NCI-H510A treated with DMSO at 0.1 percent for 48 hours (cell line): Measurements from ENCODE around the gene LGI2.
"Not testable (repeated sequence)": the region's sequence is repeated elsewhere in the genome, so short reads cannot be mapped to it uniquely, and the experiment has no call there.

Source experiments
- DNase-seq: peaks from one replicate; lab custom pipeline; 2025; lab: John Stamatoyannopoulos, UW

The LGI2 gene, protein sequence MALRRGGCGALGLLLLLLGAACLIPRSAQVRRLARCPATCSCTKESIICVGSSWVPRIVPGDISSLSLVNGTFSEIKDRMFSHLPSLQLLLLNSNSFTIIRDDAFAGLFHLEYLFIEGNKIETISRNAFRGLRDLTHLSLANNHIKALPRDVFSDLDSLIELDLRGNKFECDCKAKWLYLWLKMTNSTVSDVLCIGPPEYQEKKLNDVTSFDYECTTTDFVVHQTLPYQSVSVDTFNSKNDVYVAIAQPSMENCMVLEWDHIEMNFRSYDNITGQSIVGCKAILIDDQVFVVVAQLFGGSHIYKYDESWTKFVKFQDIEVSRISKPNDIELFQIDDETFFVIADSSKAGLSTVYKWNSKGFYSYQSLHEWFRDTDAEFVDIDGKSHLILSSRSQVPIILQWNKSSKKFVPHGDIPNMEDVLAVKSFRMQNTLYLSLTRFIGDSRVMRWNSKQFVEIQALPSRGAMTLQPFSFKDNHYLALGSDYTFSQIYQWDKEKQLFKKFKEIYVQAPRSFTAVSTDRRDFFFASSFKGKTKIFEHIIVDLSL

DNA sequence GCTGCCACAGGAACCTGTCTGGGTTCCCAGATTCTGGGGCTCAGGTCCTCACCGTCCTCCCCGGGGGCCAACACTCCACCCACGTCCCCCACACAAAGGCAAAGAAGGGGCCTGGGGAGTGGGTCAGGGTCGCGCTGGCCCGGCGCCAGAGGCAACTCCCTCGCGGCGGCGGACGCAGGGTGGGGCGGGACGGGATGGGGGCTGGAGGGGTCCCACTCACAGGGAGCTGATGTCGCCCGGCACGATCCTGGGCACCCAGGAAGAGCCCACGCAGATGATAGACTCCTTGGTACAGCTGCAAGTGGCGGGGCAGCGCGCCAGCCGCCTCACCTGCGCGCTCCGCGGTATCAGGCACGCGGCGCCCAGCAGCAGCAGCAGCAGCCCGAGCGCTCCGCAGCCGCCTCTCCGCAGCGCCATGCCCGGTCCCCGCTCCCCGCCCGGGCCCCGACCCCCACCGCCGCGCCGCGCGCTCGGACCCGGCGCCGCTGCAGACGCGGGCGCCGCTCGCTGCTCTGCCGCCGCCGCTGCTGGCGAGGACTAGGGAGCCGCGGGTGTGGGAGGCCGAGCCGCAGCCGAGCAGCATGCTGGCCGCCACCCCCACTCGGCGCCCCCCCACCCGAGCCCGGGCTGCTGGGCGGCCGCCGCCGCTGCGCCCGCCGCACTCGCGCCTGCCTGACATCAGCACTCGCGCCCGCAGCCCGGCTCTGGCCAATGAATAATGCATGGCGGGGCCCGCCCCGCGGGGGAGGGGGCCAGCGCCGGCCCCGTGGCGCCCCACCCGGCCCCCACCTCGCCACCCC is at the start of gene LGI2:
TSS of gene LGI2 (minus strand) at position 670 of the 800 bp plus-strand sequence. CDS start at position 417, 253 bp downstream.
- DNase-seq: peak; percentile 5

DNA sequence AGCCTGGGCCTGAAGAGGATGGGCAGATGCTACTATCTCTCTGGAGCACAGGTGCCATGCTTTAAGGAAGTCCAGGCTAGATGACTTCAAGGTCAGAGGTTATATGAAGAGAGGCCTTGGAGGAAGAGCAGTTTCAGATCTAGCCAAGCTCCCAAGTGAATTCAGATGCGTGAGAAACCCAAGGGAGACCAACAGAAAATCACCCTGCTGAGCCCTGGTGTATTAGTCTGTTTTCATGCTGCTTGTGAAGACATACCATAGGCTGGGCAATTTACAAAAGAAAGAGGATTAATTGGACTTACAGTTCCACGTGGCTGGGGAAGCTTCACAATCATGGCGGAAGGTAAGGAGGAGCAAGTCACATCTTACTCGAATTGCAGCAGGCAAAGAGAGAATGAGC is 47.8 kb upstream of the LGI2 start:
- no peak for DNase-seq

GRCh38 chr4:25076625-25077398 is 46.1 kb upstream of the LGI2 start:
- DNase-seq: no peak

DNA sequence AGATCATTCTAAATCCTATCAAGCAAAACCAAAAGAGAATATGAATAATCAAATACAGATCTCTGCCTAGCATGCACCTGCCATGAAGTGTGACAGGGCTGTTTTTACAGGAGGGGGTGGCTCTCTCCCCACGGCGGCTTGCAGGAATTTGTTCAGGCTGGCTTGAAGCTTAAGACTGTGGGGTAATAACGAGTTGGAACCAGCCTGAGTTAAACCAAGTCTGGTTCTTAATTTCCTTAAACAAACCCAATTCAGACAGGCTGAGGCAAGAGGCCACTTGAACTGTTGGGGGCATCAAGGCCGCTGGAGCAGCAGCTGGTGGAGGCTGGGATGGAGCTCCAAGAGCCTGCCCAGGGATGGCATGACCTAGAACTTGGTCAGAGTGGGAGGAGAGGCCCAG is 45.1 kb upstream of the LGI2 start:
- no peak for DNase-seq

- DNase-seq: no peak
Measured at GRCh38 chr4:25075129-25075528, 44.4 kb upstream of the LGI2 start.

- DNase-seq: no peak
Measured at GRCh38 chr4:25070545-25070944, 39.8 kb upstream of the LGI2 start.

- DNase-seq: peak; percentile 60
Measured at GRCh38 chr4:25069014-25069413, 38.3 kb upstream of the LGI2 start.

DNA sequence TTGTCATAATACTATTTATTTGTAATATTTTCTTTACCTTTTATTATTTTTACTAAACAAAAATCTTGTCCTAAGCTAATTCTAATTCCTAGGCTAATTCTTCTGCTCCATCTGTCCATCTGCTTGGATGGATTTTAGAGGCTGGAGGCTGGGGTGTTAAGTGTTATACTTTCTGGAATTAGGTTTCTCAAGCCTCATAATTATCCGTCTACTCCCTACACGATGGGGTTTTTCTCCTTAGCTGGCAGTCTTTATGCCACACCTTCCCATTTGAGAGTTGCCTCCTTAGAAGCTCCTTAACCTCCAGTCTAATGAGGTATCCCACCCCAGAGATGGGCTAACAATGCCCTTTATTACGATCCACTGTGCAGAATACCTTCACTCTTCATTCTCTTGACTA is 37.6 kb upstream of the LGI2 start:
- DNase-seq: no peak

- DNase-seq: no peak
Measured at GRCh38 chr4:25065932-25066590, 35.3 kb upstream of the LGI2 start.

- peak; percentile 71 for DNase-seq
Measured at GRCh38 chr4:25065431-25065858, 34.7 kb upstream of the LGI2 start.

DNA sequence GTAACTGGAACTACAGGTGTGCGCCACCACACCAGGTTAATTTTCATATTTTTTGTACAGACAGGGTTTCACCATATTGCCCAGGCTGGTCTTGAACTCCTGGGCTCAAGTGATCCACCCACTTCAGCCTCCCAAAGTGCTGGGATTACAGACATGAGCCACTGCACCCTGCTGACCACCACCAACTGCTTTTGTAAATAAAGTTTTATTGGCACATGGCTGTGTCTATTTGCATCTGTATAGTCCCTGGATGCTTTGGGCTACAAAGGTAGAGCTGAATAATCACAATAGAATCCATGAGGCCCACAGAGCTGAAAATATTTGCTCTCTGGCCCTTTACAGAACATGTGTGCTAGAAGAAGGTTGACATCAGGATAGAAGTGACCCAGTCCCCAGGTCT is 33.7 kb upstream of the LGI2 start:
- not testable (repeated sequence) for DNase-seq

- no peak for DNase-seq
Measured at GRCh38 chr4:25063116-25063515, 32.4 kb upstream of the LGI2 start.

GRCh38 chr4:25062098-25062497 is 31.4 kb upstream of the LGI2 start:
- no peak for DNase-seq

- no peak for DNase-seq
Measured at GRCh38 chr4:25061602-25062001, 30.9 kb upstream of the LGI2 start.

DNA sequence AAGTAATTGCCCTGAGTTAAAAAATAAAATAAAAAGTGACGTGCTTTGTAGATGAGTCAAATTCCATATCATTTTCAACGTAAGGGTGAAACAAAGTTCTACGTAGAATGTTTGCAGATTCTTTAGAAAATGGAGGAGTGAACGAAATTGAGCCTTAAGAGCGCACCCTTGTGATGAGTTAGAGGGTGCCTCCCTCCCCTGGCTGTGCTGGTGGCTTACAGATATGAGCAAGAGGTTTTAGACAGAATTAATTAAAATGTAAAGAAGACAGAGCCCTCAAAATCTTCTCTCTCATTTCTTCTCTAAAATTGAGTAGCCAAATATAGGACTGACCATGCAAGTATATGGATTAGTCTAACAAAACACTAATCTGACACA is 30.2 kb upstream of the LGI2 start:
- DNase-seq: no peak

GRCh38 chr4:25060241-25060962 is 29.7 kb upstream of the LGI2 start:
- DNase-seq: no peak

DNA sequence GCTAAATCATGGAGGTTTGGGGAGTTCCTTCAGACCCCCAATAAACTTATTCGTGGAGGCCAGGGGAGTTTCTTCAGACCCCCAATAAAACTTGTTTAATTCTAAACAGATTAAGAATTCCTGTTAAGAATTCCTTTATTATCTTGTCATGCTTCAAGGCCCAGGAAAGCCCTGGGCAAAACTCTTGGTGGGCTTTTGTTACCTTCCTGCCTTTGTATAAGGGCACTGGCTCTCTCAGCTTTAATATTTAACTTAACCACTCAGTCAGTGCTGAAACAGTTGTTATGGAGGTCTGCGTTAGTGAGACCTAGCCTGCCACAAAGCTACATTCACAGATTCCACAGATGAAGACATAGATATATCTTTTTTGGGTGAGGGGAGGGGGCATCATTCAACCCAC is 29.0 kb upstream of the LGI2 start:
- DNase-seq: no peak

- DNase-seq: no peak
Measured at GRCh38 chr4:25058796-25059195, 28.1 kb upstream of the LGI2 start.

GRCh38 chr4:25057299-25057698 is 26.6 kb upstream of the LGI2 start:
- no peak for DNase-seq

DNA sequence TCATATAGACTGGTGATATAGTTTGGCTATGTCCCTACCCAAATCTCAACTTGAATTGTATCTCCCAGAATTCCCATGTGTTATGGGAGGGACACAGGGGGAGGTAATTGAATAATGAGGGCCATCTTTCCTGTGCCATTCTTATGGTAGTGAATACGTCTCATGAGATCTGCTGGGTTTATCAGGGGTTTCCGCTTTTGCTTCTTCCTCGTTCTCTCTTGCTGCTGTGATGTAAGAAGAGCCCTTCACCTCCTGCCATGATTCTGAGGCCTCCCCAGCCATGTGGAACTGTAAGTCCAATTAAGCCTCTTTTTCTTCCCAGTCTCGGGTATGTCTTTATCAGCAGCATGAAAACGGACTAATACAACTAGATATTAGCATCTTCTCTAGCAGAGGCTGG is 21.3 kb upstream of the LGI2 start:
- not testable (repeated sequence) for DNase-seq

DNA sequence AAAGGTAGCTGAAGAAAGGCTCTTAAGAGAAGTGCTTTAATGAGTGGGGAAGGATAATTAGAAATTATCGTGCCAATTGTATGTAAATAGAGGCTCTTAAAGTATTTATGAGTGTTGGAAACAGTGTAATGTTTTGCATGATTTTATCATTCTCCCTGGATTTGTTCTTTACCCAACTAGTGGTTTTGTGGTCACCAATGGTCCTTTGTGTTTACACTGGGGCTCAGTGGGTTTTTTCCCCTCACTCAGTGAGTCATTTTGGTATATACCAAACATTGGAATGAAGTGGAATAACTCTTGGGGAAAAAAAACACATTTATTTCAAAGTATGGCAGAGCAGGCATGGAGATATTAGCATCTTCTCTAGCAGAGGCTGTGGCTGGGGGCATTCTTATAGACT is 20.8 kb upstream of the LGI2 start:
- no peak for DNase-seq
